Lower leg skin (tissue), 4 donors: ENCODE results near the gene EPS8L3. TPM values are rescaled to one million over a fixed set of nuclear protein-coding genes. Genes with fewer than 3 reads are reported as not detected.
"Not testable (repeated sequence)": the region's sequence is repeated elsewhere in the genome, so short reads cannot be mapped to it uniquely, and the experiment has no call there.

Experiments used
- DNase-seq, 2 donors: peaks; one replicate each; pipeline ENCODE4 v3.0.0-alpha.2; 2019; ENCODE audit warnings: low spot score in 2 of 2
- H3K4me3 ChIP-seq: fragments of 200-600 bp; sonication (generic); 2 replicates; pipeline ENCODE4 v1.5.1; 2017; ENCODE audit warnings: mild to moderate bottlenecking, low read depth; ENCODE audit not compliant: poor library complexity, severe bottlenecking
- CTCF ChIP-seq, 3 donors: fragments of 450-650 bp; IDR thresholded peaks; one replicate each; pipeline ENCODE4 v1.5.1; 2016; ENCODE audit warnings: antibody characterized with exemption in 3 of 3, mild to moderate bottlenecking in 3 of 3, moderate library complexity in 2 of 3
- POLR2A ChIP-seq, 2 donors: fragments of 450-650 bp; IDR thresholded peaks; one replicate each; pipeline ENCODE4 v1.6.1; 2016 to 2017; ENCODE audit warnings: antibody characterized with exemption in 2 of 2, mild to moderate bottlenecking in 1 of 2, moderate library complexity in 1 of 2
- WGBS, 2 donors: methylation state at CpG; one replicate each; pipeline ENCODE4 v1.1.5; 2018; 5-methylcytosine and 5-hydroxymethylcytosine counted together
- intact Hi-C: fragments of 100-400 bp; cut with DNase I; formaldehyde crosslinking; loops from one replicate; pipeline ENCODE4 v1.15.0; 2023; ENCODE audit warnings: low total_unique reads
- total RNA-seq, 4 donors: library from RNA; depleted of rRNA; stranded (reverse); fragments of >200 nt; gene quantifications; one replicate each; pipeline ENCODE4 v1.1.0, GENCODE V29; 2016

The EPS8L3 gene
- total RNA-seq, 4 donors from 2014 or later: not detected

GRCh38 chr1:109802136-109802900 is 38.6 kb upstream of the EPS8L3 start:
- intact Hi-C loops: no loop called here
- H3K4me3 ChIP-seq: no peak overlapping the region
- DNase-seq: peak in 1 of 2 donors; percentile 81
- TF ChIP-seq CTCF (IDR thresholded peaks at IDR 0.05) (no peak), POLR2A (IDR thresholded peaks at IDR 0.05) (no peak)
- WGBS, 2 donors: 76 to 90% methylated on average over 17 of the region's 17 CpGs

GRCh38 chr1:109801791-109802135 is 38.0 kb upstream of the EPS8L3 start:
- DNase-seq: peak in 1 of 2 donors; percentile 57
- intact Hi-C loops: no loop called here
- H3K4me3 ChIP-seq: no peak overlapping the region
- WGBS, 2 donors: 87 to 88% methylated on average over 3 of the region's 3 CpGs
- TF ChIP-seq POLR2A (IDR thresholded peaks at IDR 0.05) (no peak), CTCF (IDR thresholded peaks at IDR 0.05) (no peak)

- DNase-seq: no peak
- intact Hi-C loops: no loop called here
- TF ChIP-seq CTCF (IDR thresholded peaks at IDR 0.05) (no peak), POLR2A (IDR thresholded peaks at IDR 0.05) (no peak)
- H3K4me3 ChIP-seq: no peak overlapping the region
Measured at GRCh38 chr1:109800291-109800690, 36.6 kb upstream of the EPS8L3 start.

GRCh38 chr1:109799445-109799844 is 35.7 kb upstream of the EPS8L3 start:
- WGBS, 2 donors: 47 to 58% methylated on average over 1 of the region's 1 CpG
- no peak for DNase-seq
- TF ChIP-seq POLR2A (IDR thresholded peaks at IDR 0.05) (no peak), CTCF (IDR thresholded peaks at IDR 0.05) (no peak)
- intact Hi-C loops: no loop called here
- H3K4me3 ChIP-seq: no peak overlapping the region

GRCh38 chr1:109797303-109797595 is 33.5 kb upstream of the EPS8L3 start:
- H3K4me3 ChIP-seq, intact Hi-C loops: not testable (repeated sequence)
- WGBS, 2 donors: 90 to 91% methylated on average over 5 of the region's 5 CpGs
- DNase-seq: peak in 1 of 2 donors; percentile 62

- 79 to 84% methylated on average over 7 of the region's 7 CpGs for WGBS, 2 donors
- intact Hi-C loops: no loop called here
- peak in 1 of 2 donors; percentile 40 for DNase-seq
- TF ChIP-seq CTCF (IDR thresholded peaks at IDR 0.05): no peak
- TF ChIP-seq POLR2A (IDR thresholded peaks at IDR 0.05): no peak
- H3K4me3 ChIP-seq: no peak overlapping the region
Measured at GRCh38 chr1:109796484-109797302, 33.0 kb upstream of the EPS8L3 start.
